ENCODE measurements around the gene WDR90. TPM values are rescaled to one million over a fixed set of nuclear protein-coding genes. Genes with fewer than 3 reads are reported as not detected.

WDR90 gene
- total and polyA plus RNA-seq, 8 donors = 19.9 to 114 (median 30.5) TPM

GRCh38 chr16:683396-684070, 34.4 kb downstream of the WDR90 start:
- no peak for DNase-seq
- 6 to 17% (median 11%) methylated on average over 23 to 57 of the region's 57 CpGs for WGBS, 5 donors
- peak overlapping the region; percentile 68 to 90 (median 78) for H3K27ac ChIP-seq

DNA sequence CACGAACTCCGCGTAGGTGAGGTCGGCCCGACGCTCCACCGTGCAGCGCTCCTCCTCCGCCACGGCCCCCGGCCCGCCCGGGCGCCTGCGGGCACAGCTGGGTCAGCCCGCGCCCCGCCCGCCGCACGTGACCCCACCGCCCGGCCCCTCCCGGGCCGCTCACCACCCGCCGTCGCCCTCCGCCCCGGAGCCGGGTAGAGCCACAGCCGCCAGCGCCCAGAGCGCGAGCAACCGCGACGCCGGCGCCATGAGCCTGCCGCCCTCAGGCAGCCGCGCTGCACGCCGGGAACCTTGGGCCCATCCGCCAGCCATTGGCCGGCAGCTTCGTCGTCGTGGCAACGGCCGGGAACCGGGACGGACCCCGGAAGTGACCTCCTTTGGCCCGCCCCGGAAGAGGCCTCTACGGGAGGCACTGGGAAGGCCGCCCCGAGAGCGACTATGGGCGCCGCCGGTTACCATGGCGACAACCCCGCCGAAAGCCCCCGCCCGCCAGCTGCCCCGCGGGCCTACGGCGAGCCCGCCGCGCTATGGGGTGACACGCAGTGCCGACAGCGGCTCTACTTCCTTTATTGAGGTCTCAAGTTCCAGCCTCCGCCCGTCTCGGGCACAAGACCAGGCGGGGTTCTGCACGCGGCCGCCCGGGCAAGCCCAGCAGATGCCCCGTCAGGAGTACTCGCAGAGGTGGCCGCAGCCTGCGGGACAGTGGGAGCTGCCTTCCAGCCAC, 35.1 kb downstream of the WDR90 start, which contains the start of gene JMJD8:
JMJD8 (minus strand) TSS at position 264 of the 724 bp plus-strand sequence; CDS start at position 249, 15 bp downstream.
- intact Hi-C loops (cut with DNase I; ENCODE audit: low total_unique reads) = no loop called here
- H3K27me3 ChIP-seq = no peaks in the 10 kb centered on the region
- H3K9me3 ChIP-seq = no peaks in the 10 kb centered on the region
- peaks cover 50 to 83% (median 73%) of the 10 kb centered on the region in 4 donors for H3K4me1 ChIP-seq
- peaks cover 32 to 52% (median 41%) of the 10 kb centered on the region in 4 donors for H3K36me3 ChIP-seq
- H3K27ac ChIP-seq = peak within 1 kb of the TSS; percentile 77 to 90 (median 87)
- peak; percentile 98 to 99 for DNase-seq
- no peak for TF ChIP-seq POLR2A (IDR thresholded peaks at IDR 0.05)
- TF ChIP-seq POLR2AphosphoS5 (IDR thresholded peaks at IDR 0.05) = peak; percentile 71 to 97 (median 73)
- WGBS, 5 donors = 1 to 3% (median 2%) methylated on average over 37 to 91 of the region's 91 CpGs; no CpG with 5 or more reads in 1 of the 5 donors
- peak within 1 kb of the TSS; percentile 62 to 88 (median 78) for H3K4me3 ChIP-seq

More at GRCh38 chr16:683396-684070, 34.4 kb downstream of the WDR90 start:
- Histone ChIP-seq H3K4me3 (peak overlapping the region; percentile 62 to 88 (median 78)), H3K36me3 (peaks cover 32 to 52% (median 41%) of the 10 kb centered on the region in 4 donors), H3K4me1 (peaks cover 43 to 83% (median 72%) of the 10 kb centered on the region in 4 donors), H3K9me3 (no peaks in the 10 kb centered on the region), H3K27me3 (no peaks in the 10 kb centered on the region)
- TF ChIP-seq EP300 (IDR thresholded peaks at IDR 0.05) = no peak
- TF ChIP-seq POLR2AphosphoS5 (IDR thresholded peaks at IDR 0.05) = peak in 1 of 3 donors; percentile 15
- intact Hi-C loops (cut with DNase I; ENCODE audit: low total_unique reads) = no loop called here

DNA sequence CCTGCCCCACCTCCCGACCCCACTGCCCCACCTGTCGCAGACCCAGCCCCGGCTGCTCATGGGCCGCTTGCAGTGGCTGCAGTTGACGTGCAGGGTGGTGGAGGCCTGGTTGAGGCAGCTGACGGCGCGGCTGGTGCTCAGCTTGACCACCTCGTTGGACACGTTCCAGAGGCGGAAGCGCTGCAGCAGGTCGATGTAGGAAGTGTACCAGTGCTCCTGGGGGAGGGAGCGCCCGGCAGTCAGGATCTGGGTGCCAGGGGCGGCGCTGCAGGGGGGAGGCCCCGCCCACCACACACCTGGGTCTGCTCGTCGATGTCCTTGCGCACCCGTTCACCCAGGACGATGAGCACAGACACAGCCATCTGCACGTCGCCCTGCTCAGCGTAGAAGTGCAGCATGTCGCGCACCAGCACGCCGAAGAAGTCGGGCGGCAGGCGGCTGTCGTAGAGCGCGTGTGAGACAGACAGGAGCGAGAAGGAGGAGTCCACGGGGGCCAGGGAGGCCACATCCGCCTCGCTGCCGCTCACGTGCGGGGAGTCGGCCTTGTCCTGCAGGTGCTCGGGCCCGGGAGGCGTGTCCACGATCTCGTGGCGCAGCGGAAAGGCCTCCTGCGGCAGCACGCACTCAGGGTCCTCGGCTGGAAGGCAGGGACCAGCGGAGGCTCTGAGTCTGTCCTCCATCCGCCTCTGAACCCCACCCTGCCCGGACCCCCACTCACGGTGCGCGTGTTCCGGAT, 36.0 kb downstream of the WDR90 start:
- H3K27me3 ChIP-seq = no peaks in the 10 kb centered on the region
- H3K27ac ChIP-seq = peak overlapping the region in 4 of 5 donors; percentile 77 to 90 (median 82)
- peaks cover 56 to 85% (median 77%) of the 10 kb centered on the region in 4 donors for H3K4me1 ChIP-seq
- 92 to 96% (median 93%) methylated on average over 38 to 61 of the region's 61 CpGs for WGBS, 5 donors
- DNase-seq = no peak
- peak overlapping the region; percentile 62 to 88 (median 78) for H3K4me3 ChIP-seq
- peaks cover 32 to 52% (median 41%) of the 10 kb centered on the region in 4 donors for H3K36me3 ChIP-seq
- intact Hi-C loops (cut with DNase I; ENCODE audit: low total_unique reads) = no loop called here
- TF ChIP-seq POLR2AphosphoS5 (IDR thresholded peaks at IDR 0.05) (no peak), EP300 (IDR thresholded peaks at IDR 0.05) (no peak), CTCF (IDR thresholded peaks at IDR 0.05) (no peak), POLR2A (IDR thresholded peaks at IDR 0.05) (no peak)
- no peaks in the 10 kb centered on the region for H3K9me3 ChIP-seq

DNA sequence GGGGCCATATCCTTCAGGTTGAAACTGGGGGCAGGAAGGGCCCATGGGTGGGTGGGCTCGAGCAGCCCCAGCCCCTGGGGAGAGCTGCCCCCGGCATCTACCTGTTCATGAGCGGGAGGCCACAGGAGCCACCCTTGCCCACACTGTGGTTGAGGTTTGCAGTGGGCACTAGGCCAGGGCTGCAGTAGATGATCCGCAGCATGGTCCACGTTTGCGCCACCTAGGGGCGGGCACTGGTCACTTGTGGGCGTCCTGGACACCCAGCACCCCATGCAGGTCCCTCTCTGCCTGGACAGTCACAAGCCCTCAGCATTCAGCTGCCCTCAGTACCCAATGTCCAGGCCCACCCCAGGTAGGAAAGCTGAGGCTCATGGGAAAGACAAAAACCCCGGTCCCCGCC, 36.8 kb downstream of the WDR90 start:
- Histone ChIP-seq H3K4me3 (no peak overlapping the region), H3K9me3 (no peaks in the 10 kb centered on the region), H3K36me3 (peaks cover 32 to 52% (median 41%) of the 10 kb centered on the region in 4 donors), H3K27me3 (no peaks in the 10 kb centered on the region), H3K4me1 (peaks cover 60 to 87% (median 80%) of the 10 kb centered on the region in 4 donors), H3K27ac (no peak overlapping the region)
- DNase-seq = peak; percentile 59 to 76
- intact Hi-C loops (cut with DNase I; ENCODE audit: low total_unique reads) = no loop called here
- peak in 4 of 7 experiments; percentile 19 to 47 (median 32) for TF ChIP-seq CTCF (IDR thresholded peaks at IDR 0.05)
- TF ChIP-seq EP300 (IDR thresholded peaks at IDR 0.05) = no peak
- TF ChIP-seq POLR2AphosphoS5 (IDR thresholded peaks at IDR 0.05) = peak in 1 of 3 donors; percentile 18
- no peak for TF ChIP-seq POLR2A (IDR thresholded peaks at IDR 0.05)
- WGBS, 5 donors = 54 to 90% (median 58%) methylated on average over 2 to 10 of the region's 10 CpGs

Measured in stomach (tissue), 9 donors.